HG03460 (cell line): ENCODE measurements around the gene CALCOCO1.
A peak's percentile ranks its signal among the peaks of the same experiment; 100 is the strongest.
"Not testable (repeated sequence)": the region's sequence is repeated elsewhere in the genome, so short reads cannot be mapped to it uniquely, and the experiment has no call there.

Experiments
- ATAC-seq: cut with Tn5 transposase; IDR thresholded peaks from one replicate; pipeline ENCODE4 v1.9.1; 2021; ENCODE audit not compliant: unreplicated experiment

The CALCOCO1 gene, protein sequence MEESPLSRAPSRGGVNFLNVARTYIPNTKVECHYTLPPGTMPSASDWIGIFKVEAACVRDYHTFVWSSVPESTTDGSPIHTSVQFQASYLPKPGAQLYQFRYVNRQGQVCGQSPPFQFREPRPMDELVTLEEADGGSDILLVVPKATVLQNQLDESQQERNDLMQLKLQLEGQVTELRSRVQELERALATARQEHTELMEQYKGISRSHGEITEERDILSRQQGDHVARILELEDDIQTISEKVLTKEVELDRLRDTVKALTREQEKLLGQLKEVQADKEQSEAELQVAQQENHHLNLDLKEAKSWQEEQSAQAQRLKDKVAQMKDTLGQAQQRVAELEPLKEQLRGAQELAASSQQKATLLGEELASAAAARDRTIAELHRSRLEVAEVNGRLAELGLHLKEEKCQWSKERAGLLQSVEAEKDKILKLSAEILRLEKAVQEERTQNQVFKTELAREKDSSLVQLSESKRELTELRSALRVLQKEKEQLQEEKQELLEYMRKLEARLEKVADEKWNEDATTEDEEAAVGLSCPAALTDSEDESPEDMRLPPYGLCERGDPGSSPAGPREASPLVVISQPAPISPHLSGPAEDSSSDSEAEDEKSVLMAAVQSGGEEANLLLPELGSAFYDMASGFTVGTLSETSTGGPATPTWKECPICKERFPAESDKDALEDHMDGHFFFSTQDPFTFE

DNA sequence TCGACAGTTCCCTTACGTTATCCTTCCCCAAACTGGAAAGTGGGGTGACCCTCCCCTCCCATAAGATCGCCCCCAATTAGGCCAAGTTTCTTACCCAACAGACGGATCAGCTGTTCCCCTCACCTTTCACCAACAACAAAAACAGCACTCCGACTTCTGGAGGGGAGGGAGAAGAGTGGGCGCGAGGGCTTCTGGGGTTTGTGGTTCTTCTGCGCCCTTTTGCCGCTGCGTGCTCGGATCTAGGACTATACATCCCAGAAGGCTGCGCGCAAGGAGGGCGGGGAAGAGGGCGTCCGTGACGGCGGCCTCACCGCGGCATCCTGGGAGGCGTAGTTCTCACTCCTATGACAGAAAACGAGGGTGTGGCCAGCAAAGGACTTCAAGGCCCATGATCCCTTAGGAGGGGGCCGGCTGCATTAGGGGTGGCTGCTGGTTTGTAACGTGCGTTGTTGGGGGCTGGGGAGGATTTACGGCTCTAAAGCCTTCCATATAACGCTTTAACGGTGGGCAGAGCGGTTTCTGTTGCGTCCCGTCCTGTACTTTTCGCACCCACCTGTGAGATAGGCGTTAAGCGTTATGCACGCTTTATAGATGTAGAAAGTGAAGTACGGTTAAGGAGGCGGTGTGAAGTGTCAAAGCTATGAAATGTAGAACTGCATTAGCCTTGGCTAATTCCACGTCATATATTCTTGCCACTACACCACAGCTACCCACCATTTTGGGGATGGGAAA is at the start of gene CALCOCO1:
Gene CALCOCO1, minus strand, starts transcription at position 143 of the 732 bp plus-strand sequence. CDS start 2,210 bp downstream, outside the sequence.
- peak; percentile 99 for ATAC-seq

DNA sequence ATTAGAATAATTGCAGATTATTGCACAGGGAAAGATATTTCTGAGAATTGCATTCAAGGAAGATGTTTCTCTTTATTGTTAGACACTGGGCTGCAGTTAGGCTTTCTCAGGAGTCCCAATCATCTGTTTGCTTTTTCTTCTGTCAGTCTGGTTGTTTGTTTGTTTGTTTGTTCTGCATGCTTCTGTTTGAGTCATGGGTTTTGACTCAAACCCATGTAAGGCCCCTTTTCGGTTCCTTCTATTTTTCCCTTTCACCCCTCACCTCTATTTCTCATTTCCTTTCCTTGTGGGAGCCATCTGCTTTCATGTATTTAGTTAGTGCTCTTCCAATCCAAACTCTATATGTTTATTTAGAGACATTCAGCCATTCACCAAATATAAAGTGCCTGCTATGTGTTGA is 49.6 kb upstream of the CALCOCO1 start:
- no peak for ATAC-seq

GRCh38 chr12:53775478-53776145 is 48.4 kb upstream of the CALCOCO1 start:
- ATAC-seq = no peak

DNA sequence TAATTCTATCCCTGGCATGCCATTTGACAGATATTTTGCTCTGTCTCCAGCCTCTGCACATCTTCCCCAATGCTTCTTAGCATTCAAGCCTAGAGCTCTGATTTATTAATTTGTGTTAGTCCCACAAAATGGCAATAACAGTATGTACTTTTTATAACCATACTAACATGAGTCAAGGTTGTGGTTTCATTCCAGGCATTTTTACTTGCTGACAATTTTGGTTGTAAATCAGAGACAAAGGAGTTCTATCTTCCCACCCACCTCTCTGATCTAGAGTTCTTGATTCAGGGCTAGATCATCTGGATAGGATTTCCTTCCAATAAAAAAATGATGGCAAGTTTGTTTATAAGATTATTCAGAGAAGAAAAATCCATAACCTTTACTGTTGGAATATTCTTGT is 43.0 kb upstream of the CALCOCO1 start:
- no peak for ATAC-seq

GRCh38 chr12:53768976-53769375 is 41.7 kb upstream of the CALCOCO1 start:
- no peak for ATAC-seq

DNA sequence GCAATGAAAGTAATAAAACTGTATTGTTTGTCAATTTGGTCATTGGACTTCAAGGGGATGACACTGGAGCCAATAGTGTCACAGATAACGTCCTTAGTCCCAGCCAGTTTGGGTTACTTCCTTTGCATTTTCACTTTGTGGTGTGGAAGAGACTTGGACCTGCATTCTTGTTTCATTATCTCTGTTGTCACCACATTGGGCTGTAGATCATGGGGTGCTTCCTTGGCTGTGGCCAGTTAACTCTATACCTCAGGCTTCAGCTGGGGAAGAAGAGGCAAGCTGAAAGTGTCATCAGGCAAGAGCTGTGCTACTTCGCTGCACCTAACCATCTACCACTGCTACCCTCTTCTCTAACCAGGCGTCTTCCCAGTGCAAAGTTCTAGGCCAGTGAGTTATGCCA is 39.6 kb upstream of the CALCOCO1 start:
- ATAC-seq = no peak

DNA sequence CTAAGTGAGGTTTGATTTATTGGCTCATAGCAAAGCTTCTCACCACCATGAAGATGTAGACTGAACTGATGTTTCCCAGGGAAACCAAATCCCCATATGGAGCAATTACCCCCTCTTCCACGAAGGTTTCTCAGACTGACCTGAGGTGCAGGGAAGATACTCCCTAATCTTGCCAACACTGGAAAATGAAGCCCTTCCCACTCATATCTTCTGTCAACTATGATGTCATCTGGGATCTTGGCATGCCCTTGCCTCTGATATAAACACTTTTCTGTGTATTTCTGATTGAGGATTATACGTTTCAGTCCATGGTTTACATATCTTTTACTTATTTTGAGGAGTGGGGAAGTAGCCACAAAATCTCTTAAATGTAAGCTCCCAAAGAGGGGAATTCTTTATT is 38.6 kb upstream of the CALCOCO1 start:
- ATAC-seq = no peak

GRCh38 chr12:53764615-53765014 is 37.4 kb upstream of the CALCOCO1 start:
- ATAC-seq = no peak

GRCh38 chr12:53762793-53763192 is 35.5 kb upstream of the CALCOCO1 start:
- ATAC-seq = not testable (repeated sequence)

DNA sequence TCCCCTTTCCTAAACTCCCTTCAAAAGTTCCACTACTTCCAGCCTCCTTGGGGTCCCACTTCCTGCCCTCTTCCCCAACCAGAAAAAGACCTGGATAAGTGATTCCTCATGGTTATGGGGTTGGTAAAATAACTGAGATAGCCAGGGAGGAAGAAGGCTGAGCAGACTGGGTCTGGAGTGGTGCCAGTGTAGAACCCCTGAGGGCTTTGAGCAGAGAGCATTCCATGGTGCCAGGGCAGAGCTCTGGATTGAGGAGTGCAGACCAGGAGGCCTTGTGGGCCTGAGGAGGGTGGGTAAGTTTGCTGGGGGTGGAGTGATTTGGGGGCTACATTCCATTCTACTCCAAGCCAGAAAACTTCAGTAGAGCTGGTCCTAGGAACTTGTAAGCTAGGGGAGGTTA is 34.1 kb upstream of the CALCOCO1 start:
- ATAC-seq = no peak

- ATAC-seq = no peak
Observed at GRCh38 chr12:53759261-53759660, 32.0 kb upstream of the CALCOCO1 start.

DNA sequence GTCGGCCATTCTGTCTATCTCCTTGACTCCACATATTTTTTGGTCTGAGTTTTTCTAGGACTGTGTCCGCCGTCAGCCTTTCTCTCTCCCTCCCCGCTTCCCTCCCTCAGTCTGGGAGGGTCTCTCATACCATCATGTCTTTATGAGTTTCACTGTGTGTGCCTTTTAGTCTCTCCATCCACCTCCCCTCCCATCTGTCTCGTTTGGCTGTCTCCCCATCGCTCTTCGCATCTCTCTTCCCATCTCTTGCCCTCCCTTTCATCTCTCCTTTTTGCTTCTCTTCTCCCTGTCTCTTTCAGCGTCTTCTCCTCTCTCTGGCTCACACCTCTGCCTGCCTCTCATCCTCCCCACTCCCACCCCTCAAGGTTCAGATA is 31.5 kb upstream of the CALCOCO1 start:
- ATAC-seq = no peak

DNA sequence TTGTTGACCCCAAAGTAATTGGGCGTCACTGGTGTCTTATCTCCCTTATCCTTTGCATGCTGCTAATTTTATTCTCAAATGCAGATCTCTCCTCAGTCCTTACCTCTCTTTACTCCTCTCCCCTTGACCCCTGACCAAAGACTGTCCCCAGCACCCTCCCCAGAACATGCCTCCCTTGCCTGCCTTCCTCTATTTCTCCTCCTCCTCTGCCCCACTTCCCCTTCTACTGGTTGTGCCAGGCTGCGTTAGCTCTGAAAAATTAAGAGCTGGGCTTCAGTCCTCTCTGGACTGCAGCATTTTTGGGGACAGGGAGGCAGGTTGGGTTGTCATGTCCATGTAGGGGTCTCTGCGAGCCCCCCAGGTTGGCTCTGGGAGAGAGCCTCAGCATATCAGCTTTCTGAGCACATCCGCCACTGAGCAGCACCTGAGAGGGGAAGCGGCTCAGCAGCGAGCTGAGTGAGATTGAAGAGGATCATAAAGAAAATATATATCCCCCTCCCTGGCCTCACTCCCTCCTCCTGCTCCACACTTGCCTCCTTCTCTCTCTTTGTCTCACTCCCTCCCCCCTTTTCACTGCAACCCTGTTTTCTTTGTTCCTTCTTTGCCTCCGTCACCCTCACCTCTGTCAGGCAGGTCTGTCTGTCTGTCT is 31.0 kb upstream of the CALCOCO1 start:
- ATAC-seq = no peak

GRCh38 chr12:53757101-53757770 is 30.0 kb upstream of the CALCOCO1 start:
- peak; percentile 58 for ATAC-seq

- ATAC-seq = no peak
Observed at GRCh38 chr12:53756300-53757100, 29.2 kb upstream of the CALCOCO1 start.

DNA sequence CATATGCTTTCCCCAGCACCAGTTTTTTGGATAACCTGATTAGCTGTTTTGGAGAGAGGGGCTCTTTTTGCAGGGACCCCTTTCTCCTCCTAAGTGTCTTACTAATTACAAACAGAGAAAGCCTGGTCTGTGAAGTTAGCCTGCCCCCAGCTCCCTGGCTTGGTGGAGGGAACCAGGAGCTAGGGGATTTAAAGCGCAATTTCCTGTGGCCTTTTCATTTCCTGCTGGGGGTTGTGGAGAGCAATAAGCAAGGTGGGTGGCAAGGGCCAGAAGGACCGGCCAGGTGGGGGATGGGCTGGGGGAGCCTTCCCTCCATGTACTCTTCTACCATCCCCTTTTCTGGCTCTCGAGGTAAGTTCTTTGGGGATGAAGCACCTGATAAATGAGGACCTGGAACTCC is 28.6 kb upstream of the CALCOCO1 start:
- no peak for ATAC-seq

GRCh38 chr12:53755451-53755891 is 28.2 kb upstream of the CALCOCO1 start:
- ATAC-seq = no peak

DNA sequence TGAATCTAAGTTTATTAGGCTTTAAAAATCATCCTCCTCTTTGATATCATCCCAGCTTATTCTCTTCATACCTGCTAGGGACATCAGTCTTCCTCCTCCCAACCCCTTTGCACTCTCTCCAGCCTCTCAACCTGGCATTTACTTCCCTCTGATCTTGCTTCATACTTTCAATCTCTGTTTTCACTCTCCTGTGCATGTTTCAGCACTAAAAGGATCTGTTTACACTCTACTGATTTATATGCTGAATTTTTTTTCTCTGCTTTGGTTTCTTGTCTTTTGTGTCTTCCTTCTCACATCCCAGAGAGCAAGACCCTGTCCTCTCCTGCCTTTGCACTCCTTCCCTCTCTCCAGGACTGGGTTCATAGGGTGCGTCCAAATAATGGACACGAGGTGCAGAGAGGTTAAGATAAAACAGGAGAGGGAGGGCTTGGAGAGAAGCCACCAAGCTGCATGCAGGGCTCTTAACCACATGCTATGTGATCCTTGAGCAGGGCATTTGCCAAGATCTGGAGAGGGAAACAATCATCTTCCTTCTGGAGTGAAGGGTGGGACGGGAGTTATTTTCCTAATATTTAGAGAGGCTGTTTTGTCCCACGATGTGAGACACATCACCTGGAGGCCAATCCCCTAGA is 27.5 kb upstream of the CALCOCO1 start:
- no peak for ATAC-seq

- ATAC-seq = no peak
Observed at GRCh38 chr12:53754188-53754585, 26.9 kb upstream of the CALCOCO1 start.
